Activated CD4-positive, alpha-beta memory T cell treated with anti-CD3 and anti-CD28 coated beads, Interleukin-2, amount 10 ng/mL, durations not matched to agents 7 days and 5 days (primary cell): ENCODE measurements around the gene IGF1. TPM values are rescaled to one million over a fixed set of nuclear protein-coding genes. Genes with fewer than 3 reads are reported as not detected.

Experiments used
- CTCF ChIA-PET: fragments of 350-600 bp; sonication (Branson Sonifier 250); formaldehyde crosslinking; loops from one replicate; lab custom pipeline; 2021; ENCODE audit warnings: antibody characterized with exemption, inconsistent platforms; lab: Charles Lee
- POLR2A ChIA-PET: fragments of 350-600 bp; sonication (Branson Sonifier 250); formaldehyde crosslinking; loops from one replicate; lab custom pipeline; 2021; ENCODE audit warnings: antibody characterized with exemption; lab: Charles Lee
- DNase-seq: peaks from one replicate; pipeline ENCODE4 v3.0.0-alpha.2; 2020
- H3K27ac Mint-ChIP-seq: one replicate; pipeline ENCODE4 v1.8.0; 2021; ENCODE audit warnings: mild to moderate bottlenecking, mixed read lengths
- H3K27me3 Mint-ChIP-seq: one replicate; pipeline ENCODE4 v1.8.0; 2021; ENCODE audit warnings: mixed read lengths
- H3K36me3 Mint-ChIP-seq: one replicate; pipeline ENCODE4 v1.8.0; 2021; ENCODE audit warnings: low read depth, mixed read lengths
- H3K4me1 Mint-ChIP-seq: one replicate; pipeline ENCODE4 v1.8.0; 2021; ENCODE audit warnings: mixed read lengths
- H3K4me3 Mint-ChIP-seq: one replicate; pipeline ENCODE4 v1.8.0; 2021; ENCODE audit warnings: mild to moderate bottlenecking, mixed read lengths
- H3K9me3 Mint-ChIP-seq: one replicate; pipeline ENCODE4 v1.8.0; 2021; ENCODE audit warnings: mixed read lengths
- total RNA-seq, 2 experiments: library from RNA; stranded (reverse); gene quantifications; one replicate each; pipeline ENCODE4 v1.2.3, GENCODE V29; 2021

The IGF1 gene
- total RNA-seq, 2 experiments from 2014 or later, result 0.48 to 0.86 TPM

DNA sequence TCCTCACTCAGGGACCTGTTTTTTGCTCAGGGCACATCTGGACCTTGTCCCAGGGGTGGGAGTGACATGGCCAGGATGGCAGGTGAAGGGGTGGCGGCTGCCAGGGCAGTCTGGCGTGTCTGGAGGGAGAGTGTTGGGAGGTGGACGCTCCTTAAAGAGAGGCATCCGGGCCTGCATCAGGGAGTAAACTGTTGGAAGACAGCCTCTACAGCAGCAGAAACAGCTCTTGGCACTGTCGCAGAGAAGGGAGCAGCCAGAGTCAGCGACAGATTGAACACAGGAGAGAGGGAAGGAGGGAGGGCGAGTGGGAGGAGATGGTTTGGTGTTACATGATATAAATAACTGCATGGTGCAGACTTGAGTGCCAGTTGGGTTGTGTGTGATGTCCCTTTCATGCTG lies 52.8 kb downstream of the IGF1 start:
- H3K4me1 Mint-ChIP-seq, result no peaks in the 10 kb centered on the region

DNA sequence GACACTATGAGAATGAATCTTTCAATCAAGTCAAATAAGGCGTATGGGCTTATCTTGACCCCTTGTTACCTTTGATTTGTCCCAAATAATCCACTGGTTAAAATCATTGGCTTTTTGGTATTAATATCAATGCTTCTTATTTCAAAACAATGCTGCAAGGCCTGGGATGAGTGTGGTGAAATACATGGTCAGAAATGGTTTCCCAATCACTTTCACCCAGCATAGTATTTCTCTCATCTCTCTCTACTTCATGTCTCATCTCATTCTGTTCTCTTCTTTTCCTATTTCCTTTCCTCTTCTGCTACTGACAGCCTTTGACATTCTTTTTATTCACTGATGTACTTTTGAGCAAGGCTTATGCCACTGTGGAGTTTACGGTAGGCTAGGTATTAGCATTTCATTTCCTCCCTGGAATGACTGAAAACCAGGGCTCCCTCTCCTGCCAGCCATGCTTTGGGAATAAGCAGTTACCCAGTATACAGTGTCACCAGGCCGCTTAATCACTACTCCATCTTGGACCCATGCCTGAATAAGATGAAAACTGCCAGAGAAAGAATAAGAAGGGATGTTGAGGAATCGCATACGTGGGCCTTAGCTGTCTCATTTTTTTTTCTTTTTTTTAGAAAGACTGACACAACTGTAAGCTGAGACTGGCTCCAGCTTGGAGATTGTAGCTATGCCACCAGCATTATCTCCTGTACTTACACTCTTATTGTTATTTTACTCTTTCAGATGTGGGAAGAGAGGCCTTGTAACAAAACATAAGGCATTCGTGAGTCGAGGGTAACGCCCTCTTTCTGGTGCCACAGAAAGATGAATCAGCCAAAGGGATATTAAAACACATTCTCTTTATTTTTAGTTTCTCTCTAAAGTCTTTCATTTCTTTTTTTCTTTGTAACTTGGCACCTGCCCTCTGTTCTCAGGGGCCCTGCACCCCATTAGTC lies 53.5 kb downstream of the IGF1 start:
- POLR2A ChIA-PET, result no interaction called here
- Mint-ChIP-seq H3K27ac (no peak overlapping the region), H3K4me1 (peaks cover 5% of the 10 kb centered on the region), H3K36me3 (no peaks in the 10 kb centered on the region), H3K4me3 (no peak overlapping the region), H3K9me3 (no peaks in the 10 kb centered on the region), H3K27me3 (no peaks in the 10 kb centered on the region)
- CTCF ChIA-PET, result no interaction called here
- no peak for DNase-seq

More for the DNA sequence above, 52.8 kb downstream of the IGF1 start:
- DNase-seq, result no peak
- Mint-ChIP-seq H3K27me3 (no peaks in the 10 kb centered on the region), H3K27ac (no peak overlapping the region), H3K36me3 (no peaks in the 10 kb centered on the region), H3K4me3 (no peak overlapping the region), H3K9me3 (no peaks in the 10 kb centered on the region)
- CTCF ChIA-PET, result no interaction called here
- POLR2A ChIA-PET, result no interaction called here

DNA sequence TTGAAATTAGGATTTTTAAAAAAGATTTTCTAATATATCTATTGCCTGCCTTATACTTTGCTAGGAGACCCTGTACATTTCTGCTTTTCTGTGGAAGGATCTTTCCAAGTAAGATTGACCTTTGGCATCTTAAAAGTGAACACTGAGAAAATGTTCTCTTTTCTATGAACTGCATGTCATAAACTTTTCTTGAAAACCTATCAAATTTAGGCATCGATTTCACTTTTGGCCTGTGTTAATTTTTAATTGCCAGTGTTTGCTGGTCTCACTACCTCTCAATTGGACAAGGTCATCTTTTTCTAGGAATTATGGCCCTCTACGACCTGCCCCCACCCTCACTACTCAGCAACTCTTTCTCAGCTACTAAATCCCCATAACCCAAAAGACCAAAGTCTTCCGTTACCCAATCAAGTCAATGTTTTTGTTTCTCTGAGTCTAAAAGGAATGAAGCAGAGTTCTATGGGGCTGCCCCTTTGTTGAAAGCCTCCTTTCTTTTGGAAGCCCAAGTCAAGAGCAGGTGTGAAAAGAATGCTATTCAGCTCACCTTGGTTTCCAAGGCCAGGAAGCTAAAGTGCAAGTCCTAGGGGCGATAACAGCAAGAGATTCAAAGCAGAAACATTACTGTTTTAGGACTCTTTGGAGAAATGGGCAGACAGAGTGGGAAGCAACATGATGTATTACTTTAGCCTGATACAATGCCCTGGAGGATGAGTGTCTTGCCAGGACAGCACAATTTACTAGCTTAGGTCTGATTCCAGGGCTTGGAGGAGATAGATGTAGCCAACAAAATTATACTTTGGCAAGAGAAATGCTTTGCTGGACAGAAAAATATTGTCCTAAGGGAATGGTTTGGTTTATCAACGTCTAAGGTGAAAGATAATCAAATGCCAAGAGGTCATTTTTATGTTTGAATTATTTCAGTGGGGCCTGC lies 55.0 kb downstream of the IGF1 start:
- DNase-seq, result no peak
- Mint-ChIP-seq H3K4me3 (no peak overlapping the region), H3K27ac (no peak overlapping the region), H3K4me1 (peaks cover 11% of the 10 kb centered on the region), H3K27me3 (no peaks in the 10 kb centered on the region), H3K9me3 (no peaks in the 10 kb centered on the region), H3K36me3 (no peaks in the 10 kb centered on the region)
- CTCF ChIA-PET, result no interaction called here
- POLR2A ChIA-PET, result no interaction called here

DNA sequence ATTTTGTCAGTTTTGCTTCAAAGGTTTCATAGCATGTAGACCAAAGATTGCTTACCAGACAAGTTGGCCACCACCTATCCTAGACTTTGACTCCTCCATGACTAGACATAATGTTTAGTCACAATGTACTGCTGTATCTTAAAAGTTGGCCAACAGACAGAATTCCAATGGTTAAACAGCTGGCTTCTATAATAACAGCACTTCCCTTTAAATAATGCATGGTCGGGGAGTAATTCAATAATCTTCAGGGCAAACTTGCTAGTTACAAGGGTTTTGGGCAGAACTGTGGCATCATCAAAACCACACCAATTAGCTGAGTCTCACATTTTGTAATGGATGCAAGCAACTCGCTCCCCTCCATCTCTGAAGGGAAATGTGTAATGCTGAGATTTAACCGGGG lies 56.9 kb downstream of the IGF1 start:
- Mint-ChIP-seq H3K4me3 (no peak overlapping the region), H3K27me3 (peaks cover 2% of the 10 kb centered on the region), H3K9me3 (no peaks in the 10 kb centered on the region), H3K4me1 (peaks cover 11% of the 10 kb centered on the region), H3K27ac (no peak overlapping the region), H3K36me3 (no peaks in the 10 kb centered on the region)
- no peak for DNase-seq
- ChIA-PET CTCF (no interaction called here), POLR2A (no interaction called here)

DNA sequence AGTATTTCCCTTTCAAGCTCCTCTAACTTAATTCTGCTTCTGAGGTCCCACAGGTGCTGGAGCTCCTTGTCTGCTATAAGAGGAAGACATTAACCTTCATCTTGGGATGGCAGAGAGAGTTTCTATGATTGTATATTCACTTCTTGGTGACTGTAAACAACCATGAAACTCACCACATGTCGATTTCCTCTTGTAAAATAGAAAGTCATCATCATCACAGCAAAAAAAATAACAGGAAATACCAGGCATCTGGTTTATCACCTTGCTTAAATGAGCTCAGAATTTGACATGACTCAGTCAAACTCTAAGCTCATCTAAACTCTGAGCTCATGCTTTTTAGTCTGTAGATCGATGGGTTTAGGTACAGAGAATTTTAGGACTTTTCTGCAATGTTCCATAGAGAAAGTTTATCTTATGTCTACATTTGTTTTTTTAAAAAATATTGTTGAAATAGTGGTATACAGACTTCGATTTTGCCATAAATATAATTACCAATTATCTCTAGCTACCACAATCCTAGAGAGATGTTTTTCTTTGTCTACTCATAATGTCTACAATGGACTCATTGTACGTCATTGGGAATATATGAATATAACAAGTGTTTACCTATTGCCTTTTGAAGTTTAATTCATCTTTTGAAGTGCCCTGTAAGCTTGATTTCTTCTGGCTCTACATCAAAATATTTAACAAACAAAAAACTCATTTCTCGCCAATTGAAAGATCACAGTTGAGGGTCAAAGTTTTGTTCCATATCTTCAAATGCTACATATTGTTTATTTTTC lies 58.4 kb downstream of the IGF1 start:
- no peaks in the 10 kb centered on the region for H3K9me3 Mint-ChIP-seq

DNA sequence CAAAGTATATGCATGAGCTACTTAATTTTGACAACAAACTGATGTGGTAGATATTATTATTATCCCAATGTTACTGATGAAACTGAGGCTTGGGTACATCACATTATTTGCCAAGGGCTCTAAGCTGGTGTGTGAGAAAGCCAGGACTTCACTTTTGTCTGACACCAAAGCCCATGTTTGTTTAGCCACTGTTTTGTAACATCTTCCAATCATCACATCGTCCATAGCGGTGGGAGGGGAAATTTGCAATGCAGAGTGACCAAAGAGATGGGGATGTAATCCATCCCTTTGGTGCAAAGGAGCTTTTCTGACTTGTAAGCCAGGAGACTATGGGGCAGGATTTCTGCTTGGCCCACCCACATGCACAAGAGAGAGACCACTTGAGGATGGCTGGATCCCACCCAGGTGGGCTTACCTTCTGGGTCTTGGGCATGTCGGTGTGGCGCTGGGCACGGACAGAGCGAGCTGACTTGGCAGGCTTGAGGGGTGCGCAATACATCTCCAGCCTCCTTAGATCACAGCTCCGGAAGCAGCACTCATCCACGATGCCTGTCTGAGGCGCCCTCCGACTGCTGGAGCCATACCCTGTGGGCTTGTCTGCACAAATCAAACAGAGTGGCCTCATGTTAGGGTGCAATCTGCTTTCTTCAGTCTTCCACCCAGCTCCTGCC lies 61.1 kb downstream of the IGF1 start:
- Mint-ChIP-seq H3K27me3 (peaks cover 6% of the 10 kb centered on the region), H3K27ac (no peak overlapping the region), H3K4me3 (no peak overlapping the region), H3K4me1 (peaks cover 11% of the 10 kb centered on the region), H3K36me3 (no peaks in the 10 kb centered on the region), H3K9me3 (no peaks in the 10 kb centered on the region)
- POLR2A ChIA-PET, result no interaction called here
- CTCF ChIA-PET, result no interaction called here
- DNase-seq, result no peak

More for the DNA sequence above, 58.4 kb downstream of the IGF1 start:
- H3K27me3 Mint-ChIP-seq, result peaks cover 6% of the 10 kb centered on the region
- ChIA-PET POLR2A (interaction anchor here (1.2 kb wide), 1 partner anchor 57 kb away, joined by 5 read pairs; no protein-coding TSS in a partner anchor), CTCF (interaction anchor here (0.8 to 1.8 kb wide), 2 partner anchors 57 to 62 kb away, joined by 4 to 8 read pairs; no protein-coding TSS in a partner anchor)
- H3K27ac Mint-ChIP-seq, result peak overlapping the region; percentile 29
- H3K4me1 Mint-ChIP-seq, result peaks cover 11% of the 10 kb centered on the region
- H3K4me3 Mint-ChIP-seq, result no peak overlapping the region
- no peak for DNase-seq
- H3K36me3 Mint-ChIP-seq, result no peaks in the 10 kb centered on the region

DNA sequence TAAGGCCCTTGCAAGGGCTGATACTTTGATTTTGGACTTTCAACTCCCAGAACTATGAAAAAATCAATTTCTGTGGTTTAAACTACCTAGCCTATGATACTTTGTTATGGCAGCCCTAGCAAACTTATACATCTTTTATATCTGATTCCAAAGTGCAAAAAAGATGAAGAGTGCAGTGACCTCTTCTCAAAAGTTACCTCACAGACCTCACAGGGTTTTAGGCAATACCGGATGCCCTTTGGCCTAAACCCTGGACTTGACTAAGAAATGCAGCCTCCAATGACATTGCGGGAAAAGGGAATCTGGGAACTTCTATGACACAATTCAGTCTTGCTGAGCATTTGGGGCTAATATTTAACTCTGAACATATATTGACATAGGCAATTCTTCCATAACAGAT lies 63.3 kb downstream of the IGF1 start:
- no peak for DNase-seq
- no peak overlapping the region for H3K4me3 Mint-ChIP-seq
- no peaks in the 10 kb centered on the region for H3K36me3 Mint-ChIP-seq
- ChIA-PET POLR2A (no interaction called here), CTCF (no interaction called here)
- H3K4me1 Mint-ChIP-seq, result peaks cover 8% of the 10 kb centered on the region
- peaks cover 8% of the 10 kb centered on the region for H3K27me3 Mint-ChIP-seq
- no peaks in the 10 kb centered on the region for H3K9me3 Mint-ChIP-seq
- H3K27ac Mint-ChIP-seq, result no peak overlapping the region

DNA sequence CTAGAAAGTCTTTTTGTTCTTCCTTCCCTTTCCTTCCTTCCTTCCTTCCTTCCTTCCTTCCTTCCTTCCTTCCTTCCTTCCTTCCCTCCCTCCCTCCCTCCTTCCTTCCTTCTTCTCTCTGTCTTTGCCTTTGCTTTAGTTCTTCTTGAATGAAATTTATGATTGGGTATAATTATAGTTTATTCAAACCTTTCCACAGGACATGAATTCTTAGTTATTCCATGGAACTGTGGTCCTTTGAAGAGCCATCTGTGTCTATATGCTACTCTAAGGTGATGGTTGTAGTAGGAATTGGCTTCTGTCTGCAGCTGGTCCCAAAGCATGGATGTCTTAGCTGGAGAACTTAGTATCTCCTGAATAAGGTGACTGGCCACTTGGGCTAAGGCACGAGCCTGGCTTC lies 64.8 kb downstream of the IGF1 start:
- Mint-ChIP-seq H3K27me3 (peaks cover 8% of the 10 kb centered on the region), H3K27ac (no peak overlapping the region), H3K36me3 (no peaks in the 10 kb centered on the region), H3K4me1 (no peaks in the 10 kb centered on the region), H3K4me3 (no peak overlapping the region), H3K9me3 (no peaks in the 10 kb centered on the region)
- no peak for DNase-seq
- POLR2A ChIA-PET, result no interaction called here
- CTCF ChIA-PET, result no interaction called here

DNA sequence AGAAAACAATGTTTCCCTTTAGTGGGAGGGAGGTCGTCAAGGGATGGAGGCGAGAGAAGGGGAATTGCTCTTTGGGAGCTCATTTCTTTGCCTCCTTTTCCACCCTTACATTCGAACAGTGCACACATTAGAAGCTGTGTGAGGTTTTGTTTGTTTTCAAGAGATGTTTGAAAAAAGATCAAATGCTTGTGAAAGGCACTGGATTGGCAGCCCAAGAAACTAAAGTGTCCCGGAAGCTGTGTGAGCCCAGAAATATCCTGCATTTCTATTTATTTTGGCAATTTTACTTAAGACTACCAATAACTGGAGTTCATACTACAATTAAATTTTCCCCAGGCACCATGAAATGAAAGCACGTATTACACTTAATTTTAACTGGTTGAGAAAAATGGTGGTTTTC lies 67.0 kb downstream of the IGF1 start:
- Mint-ChIP-seq H3K9me3 (no peaks in the 10 kb centered on the region), H3K4me3 (no peak overlapping the region), H3K27me3 (peaks cover 6% of the 10 kb centered on the region), H3K27ac (no peak overlapping the region), H3K36me3 (no peaks in the 10 kb centered on the region), H3K4me1 (no peaks in the 10 kb centered on the region)
- no peak for DNase-seq
- ChIA-PET CTCF (no interaction called here), POLR2A (no interaction called here)

DNA sequence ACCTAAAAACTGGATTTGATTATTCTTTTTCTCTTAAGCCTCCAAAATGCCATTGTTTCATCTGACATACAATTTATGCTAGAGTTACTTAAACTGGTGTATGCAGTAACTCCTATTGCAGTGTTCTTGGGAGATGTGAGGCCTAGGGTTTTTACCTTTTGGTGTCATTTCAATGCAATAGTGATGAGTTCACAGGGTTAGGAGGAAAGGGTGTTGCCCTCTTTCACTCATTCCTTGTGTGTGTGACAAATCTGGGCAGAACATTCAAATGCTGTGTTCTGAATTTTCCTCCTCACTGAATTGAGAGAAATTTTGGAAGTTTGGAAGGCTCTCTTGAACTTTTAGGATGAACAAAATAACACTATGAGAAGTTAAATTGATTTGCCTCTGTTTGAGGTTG lies 69.9 kb downstream of the IGF1 start:
- ChIA-PET CTCF (no interaction called here), POLR2A (no interaction called here)
- H3K4me1 Mint-ChIP-seq, result no peaks in the 10 kb centered on the region
- no peak for DNase-seq
- H3K9me3 Mint-ChIP-seq, result no peaks in the 10 kb centered on the region
- H3K36me3 Mint-ChIP-seq, result no peaks in the 10 kb centered on the region
- H3K4me3 Mint-ChIP-seq, result no peak overlapping the region
- peaks cover 2% of the 10 kb centered on the region for H3K27me3 Mint-ChIP-seq
- H3K27ac Mint-ChIP-seq, result no peak overlapping the region

DNA sequence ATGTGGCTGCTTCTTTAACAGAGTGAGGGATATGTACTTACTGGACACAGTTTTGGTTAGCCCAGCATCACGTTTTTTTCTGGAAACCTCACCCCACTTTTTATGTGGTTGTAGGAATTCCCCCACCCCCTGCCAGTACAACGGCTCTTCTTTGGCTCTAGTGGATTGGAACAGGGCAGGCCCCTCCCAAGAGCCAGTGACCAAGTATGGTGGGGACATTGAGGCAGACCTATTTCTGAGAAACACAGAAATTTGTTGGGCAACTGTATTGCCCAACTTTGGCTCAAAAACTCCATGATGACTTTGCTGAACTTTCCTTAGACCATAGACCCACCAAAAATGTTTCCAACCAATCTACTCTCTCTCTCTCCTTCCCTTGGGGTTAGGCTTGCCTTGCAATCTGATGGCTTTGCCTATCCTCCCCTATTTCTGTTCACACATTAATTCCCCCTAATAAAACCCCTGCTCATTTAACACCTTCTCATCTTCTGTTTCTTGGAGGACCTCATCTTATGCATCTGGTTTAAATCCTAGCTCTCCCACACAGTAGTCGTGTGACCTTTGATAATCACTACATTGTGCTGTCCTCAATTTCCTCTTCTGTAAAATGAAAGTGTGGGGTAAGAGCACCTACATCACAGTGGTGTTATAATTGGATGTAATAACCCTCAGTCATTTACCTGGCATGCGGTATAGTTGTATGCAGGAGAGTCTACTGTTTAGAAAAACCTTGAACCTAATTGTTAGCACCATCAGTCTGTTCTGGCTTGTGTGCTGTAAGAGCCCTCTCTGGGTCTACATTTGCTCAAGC lies 71.7 kb downstream of the IGF1 start:
- no peak overlapping the region for H3K27ac Mint-ChIP-seq

More for the DNA sequence above, 71.7 kb downstream of the IGF1 start:
- H3K4me1 Mint-ChIP-seq, result no peaks in the 10 kb centered on the region
- no peak overlapping the region for H3K4me3 Mint-ChIP-seq
- H3K36me3 Mint-ChIP-seq, result no peaks in the 10 kb centered on the region
- no peak for DNase-seq
- H3K9me3 Mint-ChIP-seq, result no peaks in the 10 kb centered on the region
- ChIA-PET CTCF (no interaction called here), POLR2A (no interaction called here)
- H3K27me3 Mint-ChIP-seq, result no peaks in the 10 kb centered on the region
